ENCODE data around the gene KCNK15. TPM values are rescaled to one million over a fixed set of nuclear protein-coding genes. Genes with fewer than 3 reads are reported as not detected.

KCNK15 gene
- polyA plus RNA-seq, 3 donors, result 0.03 TPM; not detected in 2

- no peaks in the 10 kb centered on the region for H3K27me3 ChIP-seq (ENCODE audit: control insufficient read depth in 2 of 2, insufficient read depth in 2 of 2, low read length in 2 of 2)
- Mint-ChIP-seq H3K36me3 (no peaks in the 10 kb centered on the region), H3K27me3 (ENCODE audit: low read depth in 3 of 3) (peaks cover under 1 to 2% (median 1%) of the 10 kb centered on the region in 3 donors), H3K4me3 (no peak overlapping the region), H3K27ac (no peak overlapping the region), H3K4me1 (no peaks in the 10 kb centered on the region), H3K9me3 (peaks cover 0 to 2% (median 0%) of the 10 kb centered on the region in 7 donors)
- no peak overlapping the region for H3K9ac ChIP-seq (ENCODE audit: insufficient read depth, low read length, poor library complexity, severe bottlenecking)
- WGBS (ENCODE audit: insufficient coverage), result 86% methylated on average over 3 of the region's 4 CpGs
- no peaks in the 10 kb centered on the region for H3K4me1 ChIP-seq (ENCODE audit: control insufficient read depth in 1 of 2, insufficient read depth in 2 of 2, low read length in 2 of 2)
- H3K27ac ChIP-seq (ENCODE audit: low read depth in 1 of 2, low read length in 2 of 2), result no peak overlapping the region
- intact Hi-C loops (cut with micrococcal nuclease), result no loop called here
- DNase-seq, result no peak
- H3K4me2 ChIP-seq (replicated peaks; ENCODE audit: extremely low read depth, low read length, poor library complexity, severe bottlenecking), result no peak overlapping the region
- H3K79me2 ChIP-seq (ENCODE audit: insufficient read depth, low read length), result no peaks in the 10 kb centered on the region
- H3K36me3 ChIP-seq (replicated peaks in 1 of 2; ENCODE audit: control insufficient read depth in 1 of 2, insufficient read depth in 2 of 2, low read length in 2 of 2), result no peaks in the 10 kb centered on the region
- H3K9me3 ChIP-seq (replicated peaks in 1 of 2; ENCODE audit: control insufficient read depth in 1 of 2, insufficient read depth in 1 of 2, low read length in 2 of 2), result no peaks in the 10 kb centered on the region
- H4K20me1 ChIP-seq (ENCODE audit: insufficient read depth, low read length), result no peaks in the 10 kb centered on the region
- H2AFZ ChIP-seq (ENCODE audit: insufficient read depth, low read depth, low read length, poor library complexity, severe bottlenecking), result no peak overlapping the region
- no peak for TF ChIP-seq CTCF (IDR thresholded peaks at IDR 0.05)
- H3K4me3 ChIP-seq (replicated peaks in 1 of 3; ENCODE audit: low read depth in 2 of 3, low read length in 3 of 3), result no peak overlapping the region
Observed at GRCh38 chr20:44705364-44706094, 40.1 kb upstream of the KCNK15 start.

DNA sequence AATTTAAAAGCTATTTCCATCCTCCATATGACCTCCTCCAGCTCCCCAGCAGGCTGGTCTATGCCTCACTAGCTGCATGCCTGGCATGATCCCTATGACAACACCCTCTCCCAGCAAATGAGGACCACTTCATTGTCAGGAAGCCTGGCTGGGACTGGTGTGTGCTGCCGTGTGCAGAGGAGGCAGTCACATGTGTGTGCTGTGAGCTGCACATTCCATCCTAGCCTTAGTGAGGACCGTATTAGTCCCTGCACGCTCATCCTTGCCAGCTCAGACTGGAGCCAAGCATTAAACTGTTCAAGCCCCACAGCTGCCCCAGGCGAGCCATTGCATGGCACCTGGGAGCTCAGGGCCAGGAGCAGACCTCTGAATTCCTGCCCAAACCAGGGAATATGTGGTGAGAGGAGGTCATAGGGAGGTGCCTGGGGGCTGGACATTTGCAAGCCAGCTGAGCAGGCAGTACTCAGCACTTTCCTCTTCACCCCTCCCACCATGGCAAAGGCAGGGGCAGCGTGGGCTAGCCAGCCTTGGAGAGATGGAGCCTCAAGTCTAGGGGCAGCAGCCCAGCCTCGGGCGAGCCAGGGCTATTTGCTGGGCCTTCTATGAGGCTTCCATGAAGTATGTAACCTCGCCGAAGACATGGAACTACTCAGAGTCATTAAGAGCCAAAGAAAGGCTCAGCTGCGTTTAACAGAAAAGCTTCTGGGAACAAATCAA lies 39.2 kb upstream of the KCNK15 start:
- H3K4me2 ChIP-seq (replicated peaks; ENCODE audit: extremely low read depth, low read length, poor library complexity, severe bottlenecking), result no peak overlapping the region
- H3K79me2 ChIP-seq (ENCODE audit: insufficient read depth, low read length), result no peaks in the 10 kb centered on the region
- H3K4me3 Mint-ChIP-seq, result no peak overlapping the region
- H2AFZ ChIP-seq (ENCODE audit: insufficient read depth, low read depth, low read length, poor library complexity, severe bottlenecking), result no peak overlapping the region
- no peaks in the 10 kb centered on the region for H4K20me1 ChIP-seq (ENCODE audit: insufficient read depth, low read length)
- H3K4me3 ChIP-seq (replicated peaks in 1 of 3; ENCODE audit: low read depth in 2 of 3, low read length in 3 of 3), result no peak overlapping the region
- intact Hi-C loops (cut with micrococcal nuclease), result no loop called here
- H3K27me3 Mint-ChIP-seq (ENCODE audit: low read depth in 3 of 3), result peaks cover 0 to 2% (median 1%) of the 10 kb centered on the region in 3 donors
- no peak overlapping the region for H3K9ac ChIP-seq (ENCODE audit: insufficient read depth, low read length, poor library complexity, severe bottlenecking)
- no peaks in the 10 kb centered on the region for H3K4me1 ChIP-seq (ENCODE audit: control insufficient read depth in 1 of 2, insufficient read depth in 2 of 2, low read length in 2 of 2)
- no peaks in the 10 kb centered on the region for H3K36me3 ChIP-seq (replicated peaks in 1 of 2; ENCODE audit: control insufficient read depth in 1 of 2, insufficient read depth in 2 of 2, low read length in 2 of 2)
- no peak for TF ChIP-seq CTCF (IDR thresholded peaks at IDR 0.05)
- WGBS (ENCODE audit: insufficient coverage), result 90% methylated on average over 9 of the region's 10 CpGs
- H3K27me3 ChIP-seq (ENCODE audit: control insufficient read depth in 2 of 2, insufficient read depth in 2 of 2, low read length in 2 of 2), result no peaks in the 10 kb centered on the region
- H3K9me3 Mint-ChIP-seq, result no peaks in the 10 kb centered on the region
- H3K4me1 Mint-ChIP-seq, result no peaks in the 10 kb centered on the region
- no peak for DNase-seq
- no peak overlapping the region for H3K27ac ChIP-seq (ENCODE audit: low read depth in 1 of 2, low read length in 2 of 2)
- H3K36me3 Mint-ChIP-seq, result no peaks in the 10 kb centered on the region
- no peaks in the 10 kb centered on the region for H3K9me3 ChIP-seq (replicated peaks in 1 of 2; ENCODE audit: control insufficient read depth in 1 of 2, insufficient read depth in 1 of 2, low read length in 2 of 2)
- no peak overlapping the region for H3K27ac Mint-ChIP-seq
